Esophagus (tissue), 2 donors: ENCODE data around the gene CNIH4. TPM values are rescaled to one million over a fixed set of nuclear protein-coding genes. Genes with fewer than 3 reads are reported as not detected.
A peak's percentile ranks its signal among the peaks of the same experiment; 100 is the strongest.
"Not testable (repeated sequence)": the region's sequence is repeated elsewhere in the genome, so short reads cannot be mapped to it uniquely, and the experiment has no call there.

ENCODE experiments used
- H3K27ac ChIP-seq, 2 donors: one replicate each; pipeline ENCODE4 v1.5.1; 2013; ENCODE audit warnings: low read depth in 2 of 2, mild to moderate bottlenecking in 2 of 2, inconsistent platforms in 1 of 2, low read length in 1 of 2, moderate library complexity in 1 of 2
- H3K27me3 ChIP-seq, 2 donors: one replicate each; pipeline ENCODE4 v1.6.1; 2013; ENCODE audit warnings: low read length in 2 of 2, control low read depth in 1 of 2, mild to moderate bottlenecking in 1 of 2; ENCODE audit not compliant: insufficient read depth in 2 of 2, control insufficient read depth in 1 of 2
- H3K36me3 ChIP-seq, 2 donors: one replicate each; pipeline ENCODE4 v1.6.1; 2013; ENCODE audit warnings: low read length in 1 of 2; ENCODE audit not compliant: control insufficient read depth in 2 of 2, insufficient read depth in 2 of 2
- H3K4me1 ChIP-seq, 2 donors: one replicate each; pipeline ENCODE4 v1.6.1; 2013; ENCODE audit warnings: low read length in 1 of 2; ENCODE audit not compliant: control insufficient read depth in 2 of 2, insufficient read depth in 2 of 2
- H3K4me3 ChIP-seq, 2 donors: one replicate each; pipeline ENCODE4 v1.5.1; 2013; ENCODE audit warnings: low read length in 2 of 2, mild to moderate bottlenecking in 2 of 2, low read depth in 1 of 2, moderate library complexity in 1 of 2
- H3K9me3 ChIP-seq, 2 donors: one replicate each; pipeline ENCODE4 v1.6.1; 2013; ENCODE audit warnings: mild to moderate bottlenecking in 2 of 2, low read depth in 1 of 2, low read length in 1 of 2, moderate library complexity in 1 of 2; ENCODE audit not compliant: control insufficient read depth in 2 of 2, insufficient read depth in 1 of 2
- WGBS, 2 donors: extraction: QIAGEN DNeasy Blood & Tissue Kit; methylation state at CpG; one replicate each; pipeline ENCODE4 v1.1.7; 2013; 5-methylcytosine and 5-hydroxymethylcytosine counted together
- polyA plus RNA-seq, 2 donors: library from polyadenylated mRNA; stranded (reverse); fragments of 200-250 nt; gene quantifications; one replicate each; pipeline ENCODE4 v1.2.3, GENCODE V29; 2013
- donor health status: healthy with polysubstance abuse.
- donor health status: Bipolar disorder and iron deficiency.

Gene CNIH4
- polyA plus RNA-seq, 2 donors: 57.0 to 71.4 TPM

DNA sequence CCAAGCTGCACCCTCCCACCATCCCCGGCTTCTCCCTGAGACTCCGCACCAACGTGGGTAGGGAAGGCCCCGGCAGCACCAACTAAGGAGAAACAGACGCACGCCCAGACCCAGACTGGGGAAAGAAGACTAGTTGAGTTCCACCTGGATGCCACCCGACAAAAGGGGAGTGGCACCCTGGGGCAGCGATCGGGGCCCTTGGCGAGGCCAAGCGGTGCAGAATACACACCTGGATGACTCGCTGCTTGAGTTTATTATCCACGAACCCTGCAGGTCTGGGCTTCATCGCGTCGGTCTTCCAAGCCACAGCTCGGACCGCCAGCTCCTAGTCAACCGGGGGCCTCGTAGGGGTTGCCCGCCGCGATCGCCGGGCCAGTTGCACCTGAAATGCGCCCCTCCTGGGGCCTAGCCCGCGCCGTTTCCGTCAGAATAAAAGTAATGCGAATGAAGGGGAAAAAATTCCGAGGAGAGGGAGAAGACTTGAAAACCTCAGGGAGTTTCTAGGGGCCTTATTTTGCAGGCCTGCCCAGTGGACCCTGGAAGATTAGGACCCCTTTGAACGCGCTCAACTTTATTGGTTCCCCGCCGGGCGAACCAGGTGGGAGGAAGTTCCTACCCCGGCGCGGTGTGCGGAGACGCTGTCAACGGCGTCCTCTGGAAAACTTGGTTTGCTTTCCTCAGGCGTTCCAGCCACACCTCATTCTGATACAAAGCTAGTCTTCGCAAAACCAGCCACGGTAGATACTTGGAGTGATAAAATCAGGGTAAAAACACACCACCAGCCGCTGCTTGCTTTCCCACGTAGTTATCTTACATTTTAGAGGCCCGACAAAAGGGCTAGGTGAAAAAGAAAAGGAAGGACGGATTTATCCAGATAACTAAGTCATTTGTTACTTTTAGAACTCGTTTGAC is 26.6 kb upstream of the CNIH4 start, which contains the start of gene NVL:
TSS of gene NVL (minus strand) at position 331 of the 912 bp plus-strand sequence. CDS start at position 286, 45 bp downstream.
- no peaks in the 10 kb centered on the region for H3K27me3 ChIP-seq
- H3K27ac ChIP-seq: peak within 1 kb of the TSS; percentile 95 to 96
- no peaks in the 10 kb centered on the region for H3K9me3 ChIP-seq
- peaks cover 0 to 2% of the 10 kb centered on the region in 2 donors for H3K36me3 ChIP-seq
- 0 to 1% methylated on average over 52 of the region's 52 CpGs for WGBS, 2 donors
- no peaks in the 10 kb centered on the region for H3K4me1 ChIP-seq
- H3K4me3 ChIP-seq: peak within 1 kb of the TSS; percentile 73 to 87

DNA sequence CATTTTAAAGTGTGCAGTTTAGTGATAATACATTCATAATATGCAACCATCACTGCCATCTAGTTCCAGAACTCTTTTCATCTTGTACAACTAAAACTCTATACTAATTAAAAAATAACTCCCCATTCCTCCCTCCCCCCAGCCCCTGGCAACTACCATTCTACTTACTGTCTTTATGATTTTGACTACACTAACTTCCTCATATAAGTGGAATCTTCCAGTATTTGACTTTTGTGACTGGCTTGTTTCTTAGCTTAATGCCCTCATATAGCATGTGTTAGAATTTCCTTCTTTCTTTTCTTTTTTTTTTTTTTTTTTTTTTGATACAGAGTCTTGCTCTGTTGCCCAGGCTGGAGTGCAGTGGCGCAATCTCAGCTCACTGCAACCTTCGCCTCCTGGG is 25.4 kb upstream of the CNIH4 start:
- whole genome bisulfite sequencing, 2 donors: 96 to 100% methylated on average over 2 of the region's 2 CpGs
- Histone ChIP-seq H3K4me1 (no peaks in the 10 kb centered on the region), H3K9me3 (no peaks in the 10 kb centered on the region), H3K4me3 (no peak overlapping the region), H3K27ac (no peak overlapping the region), H3K36me3 (no peaks in the 10 kb centered on the region), H3K27me3 (no peaks in the 10 kb centered on the region)

DNA sequence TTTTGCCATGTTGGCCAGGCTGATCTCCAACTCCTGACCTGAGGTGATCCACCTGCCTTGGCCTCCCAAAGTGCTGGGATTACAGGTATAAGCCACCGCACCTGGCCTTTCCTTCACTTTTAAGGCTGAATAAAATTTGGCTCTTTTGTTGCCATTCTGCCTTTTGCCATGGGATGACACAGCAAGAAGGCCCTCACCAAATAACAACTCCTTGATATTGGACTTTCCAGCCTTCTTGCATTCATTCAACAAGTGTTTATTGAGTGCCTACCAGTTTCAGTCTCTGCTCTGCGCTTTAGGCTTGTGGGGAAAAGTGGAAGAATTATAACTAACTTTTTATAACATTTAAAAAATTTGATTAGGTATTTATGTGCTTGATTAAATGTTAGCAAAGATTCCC is 24.9 kb upstream of the CNIH4 start:
- 96 to 97% methylated on average over 2 of the region's 2 CpGs for WGBS, 2 donors
- Histone ChIP-seq H3K4me3 (no peak overlapping the region), H3K4me1 (no peaks in the 10 kb centered on the region), H3K27ac (no peak overlapping the region), H3K36me3 (no peaks in the 10 kb centered on the region), H3K27me3 (no peaks in the 10 kb centered on the region), H3K9me3 (no peaks in the 10 kb centered on the region)

DNA sequence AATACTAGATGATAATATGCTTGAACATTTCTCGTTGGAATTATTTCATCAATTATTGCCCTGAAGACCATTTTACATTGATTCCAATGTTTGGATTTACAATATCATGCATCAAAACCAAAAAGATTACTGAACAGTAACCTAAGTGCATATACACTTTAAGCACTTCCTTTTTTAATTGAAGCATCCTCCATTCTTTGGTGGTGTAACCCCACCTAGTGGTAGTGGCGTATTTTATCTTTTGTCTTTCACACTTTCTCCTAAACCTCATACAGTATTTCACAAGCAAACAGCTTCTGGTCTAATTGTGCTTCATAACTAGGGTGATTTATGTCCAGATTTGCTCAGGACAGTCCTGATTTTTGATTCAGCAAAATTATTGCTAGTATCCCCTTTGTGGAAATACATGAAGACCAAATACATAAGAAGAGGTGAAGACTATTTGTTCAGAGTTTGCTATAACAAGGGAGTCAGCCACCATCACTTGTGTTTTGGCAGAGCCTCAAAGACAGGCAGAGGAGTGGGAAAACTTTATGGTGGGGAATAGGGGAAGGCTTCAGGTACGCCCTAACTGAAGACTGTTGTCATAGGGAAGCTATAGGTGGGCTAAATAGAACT is 23.3 kb upstream of the CNIH4 start:
- Histone ChIP-seq H3K27ac (no peak overlapping the region), H3K36me3 (no peaks in the 10 kb centered on the region), H3K27me3 (no peaks in the 10 kb centered on the region), H3K4me1 (no peaks in the 10 kb centered on the region), H3K9me3 (no peaks in the 10 kb centered on the region), H3K4me3 (no peak overlapping the region)
- 9 to 13% methylated on average over 3 of the region's 3 CpGs for WGBS, 2 donors

DNA sequence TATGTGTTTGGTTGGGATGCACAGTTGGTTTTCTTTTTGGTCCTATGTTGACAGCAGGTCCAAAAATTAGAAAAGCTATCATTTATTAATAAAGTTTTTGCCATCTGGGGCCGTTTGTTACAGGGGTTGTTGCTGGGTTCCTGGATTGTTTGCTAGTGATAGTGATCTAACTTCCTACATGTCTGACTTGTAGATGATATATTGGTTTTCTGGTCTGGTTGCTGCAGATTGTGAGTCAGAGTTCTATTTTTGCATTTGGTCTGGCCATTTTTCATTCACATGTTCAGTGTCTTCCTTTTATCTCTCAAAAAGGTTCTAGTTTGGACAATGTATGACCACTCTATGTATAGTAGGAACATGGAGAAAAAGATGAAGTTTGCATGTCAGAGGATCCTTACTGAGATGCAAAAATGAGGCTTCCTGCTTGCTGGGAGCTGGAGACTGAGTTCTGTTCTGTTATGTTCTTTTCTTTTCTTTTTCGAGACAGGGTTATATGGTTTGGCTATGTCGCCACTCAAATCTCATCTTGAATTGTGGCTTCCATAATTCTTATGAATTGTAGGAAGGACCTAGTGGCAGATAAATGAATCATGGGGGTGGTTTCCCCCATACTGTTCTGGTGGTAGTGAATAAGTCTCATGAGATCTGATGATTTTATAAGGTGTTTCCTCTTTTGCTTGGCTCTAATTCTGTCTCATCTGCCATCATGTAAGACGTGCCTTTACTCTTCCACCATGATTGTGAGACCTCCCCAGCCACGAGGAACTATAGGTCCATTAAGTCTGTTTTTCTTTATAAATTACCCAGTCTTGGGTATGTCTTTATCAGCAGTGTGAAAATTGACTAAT is 22.5 kb upstream of the CNIH4 start:
- H3K9me3 ChIP-seq: no peaks in the 10 kb centered on the region
- no peak overlapping the region for H3K4me3 ChIP-seq
- no peaks in the 10 kb centered on the region for H3K27me3 ChIP-seq
- H3K27ac ChIP-seq: no peak overlapping the region
- H3K4me1 ChIP-seq: no peaks in the 10 kb centered on the region
- 51 to 57% methylated on average over 5 of the region's 5 CpGs for WGBS, 2 donors
- no peaks in the 10 kb centered on the region for H3K36me3 ChIP-seq

DNA sequence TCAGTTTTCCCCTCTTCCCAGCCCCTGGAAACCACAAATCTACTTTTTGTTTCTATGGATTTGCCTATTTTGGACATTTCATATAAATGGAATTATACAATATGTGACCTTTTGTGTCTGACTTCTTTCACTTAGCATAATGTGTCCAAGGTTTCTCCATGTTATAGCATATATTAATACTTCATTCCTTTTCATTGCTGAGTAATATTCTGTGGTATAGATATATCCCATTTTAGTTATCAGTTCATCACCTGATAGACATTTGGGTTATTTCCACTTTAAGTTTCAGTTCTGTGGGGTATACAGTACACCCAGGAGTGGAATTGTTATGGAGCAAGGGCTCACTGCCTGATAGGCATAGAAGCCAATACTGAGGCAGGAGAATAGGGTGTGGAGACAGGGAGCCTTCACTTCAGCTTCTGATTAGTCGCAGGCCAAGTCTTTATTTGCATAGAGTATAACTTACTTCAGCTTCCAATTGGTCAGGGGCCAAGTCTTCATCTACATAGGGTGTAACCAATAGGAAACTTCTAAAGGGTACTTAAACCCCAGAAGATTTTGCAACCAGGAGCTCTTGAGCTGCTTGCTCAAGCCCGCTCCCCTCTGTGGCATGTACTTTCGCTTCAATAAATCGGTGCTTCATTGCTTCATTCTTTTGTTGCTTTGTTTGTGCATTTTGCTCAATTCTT is 18.4 kb upstream of the CNIH4 start:
- 62 to 89% methylated on average over 4 of the region's 4 CpGs for whole genome bisulfite sequencing, 2 donors
- Histone ChIP-seq H3K4me3 (no peak overlapping the region), H3K36me3 (no peaks in the 10 kb centered on the region), H3K4me1 (peaks cover 3% of the 10 kb centered on the region in 2 donors), H3K9me3 (no peaks in the 10 kb centered on the region), H3K27ac (no peak overlapping the region), H3K27me3 (no peaks in the 10 kb centered on the region)

DNA sequence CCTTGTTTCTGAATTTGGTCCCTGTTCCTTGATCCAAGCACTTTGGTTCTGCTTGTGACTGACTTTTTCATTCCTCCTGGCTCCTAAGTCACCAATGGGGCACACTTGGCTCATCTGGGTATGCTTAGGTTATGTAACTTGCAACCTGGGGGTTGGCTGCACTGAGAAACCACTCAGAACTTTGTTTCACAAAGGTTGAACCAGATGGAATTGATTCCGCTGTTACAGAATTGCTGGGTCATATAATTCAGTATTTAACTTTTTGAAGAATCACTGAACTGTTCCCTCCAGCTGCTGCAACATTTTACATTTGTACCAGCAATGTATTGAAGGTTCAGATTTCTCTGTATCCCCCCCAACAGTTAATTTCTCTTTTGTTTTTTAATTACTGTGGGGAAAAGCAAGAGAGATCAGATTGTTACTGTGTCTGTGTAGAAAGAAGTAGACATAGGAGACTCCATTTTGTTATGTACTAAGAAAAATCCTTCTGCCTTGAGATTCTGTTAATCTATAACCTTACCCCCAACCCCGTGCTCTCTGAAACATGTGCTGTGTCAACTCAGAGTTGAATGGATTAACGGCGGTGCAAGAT is 17.1 kb upstream of the CNIH4 start:
- H3K27ac ChIP-seq: no peak overlapping the region

DNA sequence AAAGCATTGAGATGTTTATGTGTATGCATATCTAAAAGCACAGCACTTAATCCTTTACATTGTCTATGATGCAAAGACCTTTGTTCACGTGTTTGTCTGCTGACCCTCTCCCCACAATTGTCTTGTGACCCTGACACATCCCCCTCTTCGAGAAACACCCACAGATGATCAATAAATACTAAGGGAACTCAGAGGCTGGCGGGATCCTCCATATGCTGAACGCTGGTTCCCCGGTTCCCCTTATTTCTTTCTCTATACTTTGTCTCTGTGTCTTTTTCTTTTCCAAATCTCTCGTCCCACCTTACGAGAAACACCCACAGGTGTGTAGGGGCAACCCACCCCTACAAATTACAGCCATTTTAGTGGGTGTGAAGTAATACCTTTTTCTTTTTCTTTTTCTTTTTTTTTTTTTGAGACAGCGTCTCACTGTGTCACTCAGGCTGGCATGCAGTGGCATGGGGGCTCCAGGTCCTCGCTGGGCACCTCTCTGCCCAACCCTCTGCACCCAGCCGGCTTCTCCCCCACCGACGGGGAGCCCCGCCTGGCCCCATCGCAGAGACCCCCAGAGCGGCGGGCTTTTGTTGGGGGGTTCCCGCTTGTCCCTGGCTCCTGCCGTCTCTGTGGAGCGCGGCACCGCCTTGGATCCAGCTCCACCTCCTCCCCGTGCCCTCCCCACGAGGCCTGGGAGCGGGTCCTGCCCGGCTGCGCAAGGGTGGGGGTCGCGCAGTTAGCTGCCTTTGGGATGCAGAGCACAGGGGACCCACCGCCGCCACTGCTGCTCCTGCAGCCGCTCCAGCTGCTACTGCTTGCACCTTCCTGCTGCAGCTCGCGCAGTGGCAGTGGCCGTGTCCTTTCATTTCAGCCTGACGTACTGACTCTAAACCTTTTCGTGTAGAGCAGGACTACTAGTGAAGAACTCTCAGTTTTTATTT is 16.0 kb upstream of the CNIH4 start:
- 4 to 6% methylated on average over 31 of the region's 36 CpGs for WGBS, 2 donors
- H3K27ac ChIP-seq, H3K27me3 ChIP-seq: not testable (repeated sequence)

More for the DNA sequence above, 17.1 kb upstream of the CNIH4 start:
- 56 to 58% methylated on average over 2 of the region's 4 CpGs for WGBS, 2 donors
- Histone ChIP-seq H3K36me3 (no peaks in the 10 kb centered on the region), H3K27me3 (no peaks in the 10 kb centered on the region), H3K9me3 (peaks cover 0 to 6% of the 10 kb centered on the region in 2 donors), H3K4me3 (no peak overlapping the region), H3K4me1 (peaks cover 3% of the 10 kb centered on the region in 2 donors)

More for the DNA sequence above, 16.0 kb upstream of the CNIH4 start:
- H3K4me1 ChIP-seq, H3K36me3 ChIP-seq, H3K9me3 ChIP-seq: not testable (repeated sequence)
- peak overlapping the region; percentile 45 for H3K4me3 ChIP-seq
